Transverse colon (tissue), 4 donors: ENCODE results near the gene ARFGAP1. TPM values are rescaled to one million over a fixed set of nuclear protein-coding genes. Genes with fewer than 3 reads are reported as not detected.

Source experiments
- DNase-seq: peaks from one replicate; pipeline ENCODE4 v3.0.0-alpha.2; 2019
- H3K27ac ChIP-seq, 4 donors: fragments of 200-600 bp; sonication (generic); 2 replicates each; pipeline ENCODE4 v1.5.1; 2016 to 2018; ENCODE audit warnings: inconsistent platforms in 4 of 4
- H3K27me3 ChIP-seq: fragments of 200-600 bp; sonication (generic); 2 replicates; pipeline ENCODE4 v1.5.1; 2017; ENCODE audit warnings: inconsistent platforms
- H3K36me3 ChIP-seq, 4 donors: fragments of 200-600 bp; sonication (generic); 2 replicates each; pipeline ENCODE4 v1.5.1; 2017 to 2019; ENCODE audit warnings: inconsistent platforms in 4 of 4
- H3K4me1 ChIP-seq, 4 donors: fragments of 200-600 bp; sonication (generic); 2 replicates each; pipeline ENCODE4 v1.5.1; 2017 to 2020; ENCODE audit warnings: inconsistent platforms in 4 of 4
- H3K4me3 ChIP-seq, 4 donors: fragments of 200-600 bp; sonication (generic); 1 replicate in 1 of 4; 2 replicates in 3 of 4; pipeline versions ENCODE4 v1.5.1 to v1.6.1; 2017 to 2019; ENCODE audit warnings: inconsistent platforms in 4 of 4
- H3K9me3 ChIP-seq, 2 donors: fragments of 200-600 bp; sonication (generic); 2 replicates each; pipeline ENCODE4 v1.5.1; 2017 to 2019; ENCODE audit warnings: inconsistent platforms in 2 of 2
- CTCF ChIP-seq, 5 experiments: fragments of 200-600 bp in 3 of 5; fragments of 450-650 bp in 2 of 5; sonication (generic) in 3 of 5; IDR thresholded peaks; 1 replicate in 2 of 5; 2 replicates in 3 of 5; pipeline ENCODE4 v1.5.1; 2016 to 2017; ENCODE audit warnings: antibody characterized with exemption in 5 of 5, inconsistent platforms in 3 of 5, mild to moderate bottlenecking in 2 of 5, moderate library complexity in 1 of 5
- EP300 ChIP-seq: sonication (generic); formaldehyde crosslinking; IDR thresholded peaks from one replicate; pipeline ENCODE4 v1.6.1; 2017; ENCODE audit warnings: antibody characterized with exemption, low read depth
- POLR2A ChIP-seq: fragments of 450-650 bp; IDR thresholded peaks from one replicate; pipeline ENCODE4 v1.6.1; 2016; ENCODE audit warnings: antibody characterized with exemption, mild to moderate bottlenecking, moderate library complexity
- POLR2AphosphoS5 ChIP-seq, 3 donors: sonication (generic); formaldehyde crosslinking; IDR thresholded peaks; one replicate each; pipeline ENCODE4 v1.6.1; 2016; ENCODE audit warnings: antibody characterized with exemption in 3 of 3
- WGBS, 2 donors: methylation state at CpG; one replicate each; pipeline ENCODE4 v1.1.5; 2018; ENCODE audit warnings: low coverage in 1 of 2; 5-methylcytosine and 5-hydroxymethylcytosine counted together
- in situ Hi-C, 4 donors: fragments of 200-750 bp; cut with MboI; loops; one replicate each; pipeline versions ENCODE4 v1.15.0 to v1.15.1; 2017; ENCODE audit warnings: low sequenced_read_pairs in 3 of 4, low pct_ligation_motif_present in 1 of 4, low pct_unique_long_range_greater_than_20kb in 1 of 4
- intact Hi-C: fragments of 100-400 bp; cut with DNase I; formaldehyde crosslinking; loops from one replicate; pipeline ENCODE4 v1.15.1; 2023; ENCODE audit warnings: low total_unique reads
- total RNA-seq, 4 donors: library from RNA; depleted of rRNA; stranded (reverse); fragments of >200 nt; gene quantifications; one replicate each; pipeline ENCODE4 v1.1.0, GENCODE V29; 2016

The ARFGAP1 gene
- total RNA-seq, 4 donors from 2014 or later, result 43.8 to 200 (median 74.8) TPM

GRCh38 chr20:63287697-63288580 lies 15.3 kb downstream of the ARFGAP1 start:
- DNase-seq, result no peak
- no peaks in the 10 kb centered on the region for H3K9me3 ChIP-seq
- H3K4me3 ChIP-seq, result no peak overlapping the region
- WGBS, 2 donors, result 93 to 98% methylated on average over 10 to 49 of the region's 55 CpGs
- intact Hi-C loops (no loop called here), in situ Hi-C loops (no loop called here)
- H3K27ac ChIP-seq, result no peak overlapping the region
- H3K4me1 ChIP-seq, result peaks cover 0 to 5% (median 0%) of the 10 kb centered on the region in 4 donors
- peaks cover 0 to 4% (median 1%) of the 10 kb centered on the region in 4 donors for H3K36me3 ChIP-seq
- H3K27me3 ChIP-seq, result peaks cover 6% of the 10 kb centered on the region
- TF ChIP-seq POLR2AphosphoS5 (IDR thresholded peaks at IDR 0.05), result no peak
- no peak for TF ChIP-seq POLR2A
- no peak for TF ChIP-seq EP300
- TF ChIP-seq CTCF (IDR thresholded peaks at IDR 0.05), result no peak

GRCh38 chr20:63288581-63289251 lies 16.1 kb downstream of the ARFGAP1 start:
- Histone ChIP-seq H3K27ac (no peak overlapping the region), H3K27me3 (peaks cover 12% of the 10 kb centered on the region), H3K4me3 (no peak overlapping the region), H3K36me3 (peaks cover 0 to 3% (median 0%) of the 10 kb centered on the region in 4 donors), H3K9me3 (no peaks in the 10 kb centered on the region), H3K4me1 (peaks cover 0 to 5% (median 0%) of the 10 kb centered on the region in 4 donors)
- in situ Hi-C loops, result no loop called here
- intact Hi-C loops, result no loop called here
- TF ChIP-seq POLR2A, result no peak
- no peak for DNase-seq
- 85% methylated on average over 28 of the region's 28 CpGs; no CpG with 5 or more reads in 1 of the 2 donors for WGBS, 2 donors

- in situ Hi-C loops, result no loop called here
- intact Hi-C loops, result no loop called here
- H3K27ac ChIP-seq, result no peak overlapping the region
- no peak for DNase-seq
- TF ChIP-seq CTCF (IDR thresholded peaks at IDR 0.05) (no peak), EP300 (no peak), POLR2A (no peak), POLR2AphosphoS5 (IDR thresholded peaks at IDR 0.05) (no peak)
- peaks cover 0 to 3% (median 0%) of the 10 kb centered on the region in 4 donors for H3K36me3 ChIP-seq
- H3K9me3 ChIP-seq, result no peaks in the 10 kb centered on the region
- H3K27me3 ChIP-seq, result peaks cover 17% of the 10 kb centered on the region
- H3K4me3 ChIP-seq, result no peak overlapping the region
- 85% methylated on average over 16 of the region's 25 CpGs; no CpG with 5 or more reads in 1 of the 2 donors for WGBS, 2 donors
- peaks cover 0 to 5% (median 0%) of the 10 kb centered on the region in 4 donors for H3K4me1 ChIP-seq
Observed at GRCh38 chr20:63289311-63290135, 16.9 kb downstream of the ARFGAP1 start.

GRCh38 chr20:63290136-63290676 lies 17.6 kb downstream of the ARFGAP1 start:
- H3K27me3 ChIP-seq, result peaks cover 23% of the 10 kb centered on the region
- in situ Hi-C loops (no loop called here), intact Hi-C loops (no loop called here)
- DNase-seq, result no peak
- no peak for TF ChIP-seq CTCF (IDR thresholded peaks at IDR 0.05)
- no peak for TF ChIP-seq POLR2A
- no peak for TF ChIP-seq EP300
- no peak for TF ChIP-seq POLR2AphosphoS5 (IDR thresholded peaks at IDR 0.05)
- H3K9me3 ChIP-seq, result no peaks in the 10 kb centered on the region
- peaks cover 0 to 3% (median 0%) of the 10 kb centered on the region in 4 donors for H3K36me3 ChIP-seq
- WGBS, 2 donors, result 74% methylated on average over 12 of the region's 17 CpGs; no CpG with 5 or more reads in 1 of the 2 donors
- no peak overlapping the region for H3K27ac ChIP-seq
- no peak overlapping the region for H3K4me3 ChIP-seq
- H3K4me1 ChIP-seq, result peaks cover 0 to 5% (median 0%) of the 10 kb centered on the region in 4 donors
